ENCODE results near the gene SENP7.

GRCh38 chr3:101529816-101530685 lies 17.0 kb upstream of the SENP7 start:
- TF ChIP-seq CTCF (IDR thresholded peaks at IDR 0.05; ENCODE audit: low read length) (no peak), EZH2 (IDR thresholded peaks at IDR 0.05; ENCODE audit: borderline replicate concordance, low read length) (no peak)
